OCI-LY7 (cell line): ENCODE data around the gene ANKRD36B.
"Not testable (repeated sequence)": the region's sequence is repeated elsewhere in the genome, so short reads cannot be mapped to it uniquely, and the experiment has no call there.

Experiments
- EZH2phosphoT487 ChIP-seq: fragments of 200-600 bp; sonication (generic); IDR thresholded peaks from 2 replicates; pipeline ENCODE4 v1.6.1; 2018; ENCODE audit warnings: low read depth, borderline replicate concordance, mild to moderate bottlenecking, mixed run types, antibody characterized with exemption, low read length, moderate library complexity, mixed read lengths
- TF ChIP-seq, protein P1 (sequence below): fragments of 200-600 bp; sonication (generic); conservative IDR thresholded peaks from 2 replicates; pipeline ENCODE4 v1.5.1; 2014; ENCODE audit warnings: mild to moderate bottlenecking, antibody characterized with exemption, low read length, moderate library complexity, mixed read lengths

GRCh38 chr2:97523816-97524215 is 65.9 kb downstream of the ANKRD36B start:
- TF ChIP-seq, protein P1, sequence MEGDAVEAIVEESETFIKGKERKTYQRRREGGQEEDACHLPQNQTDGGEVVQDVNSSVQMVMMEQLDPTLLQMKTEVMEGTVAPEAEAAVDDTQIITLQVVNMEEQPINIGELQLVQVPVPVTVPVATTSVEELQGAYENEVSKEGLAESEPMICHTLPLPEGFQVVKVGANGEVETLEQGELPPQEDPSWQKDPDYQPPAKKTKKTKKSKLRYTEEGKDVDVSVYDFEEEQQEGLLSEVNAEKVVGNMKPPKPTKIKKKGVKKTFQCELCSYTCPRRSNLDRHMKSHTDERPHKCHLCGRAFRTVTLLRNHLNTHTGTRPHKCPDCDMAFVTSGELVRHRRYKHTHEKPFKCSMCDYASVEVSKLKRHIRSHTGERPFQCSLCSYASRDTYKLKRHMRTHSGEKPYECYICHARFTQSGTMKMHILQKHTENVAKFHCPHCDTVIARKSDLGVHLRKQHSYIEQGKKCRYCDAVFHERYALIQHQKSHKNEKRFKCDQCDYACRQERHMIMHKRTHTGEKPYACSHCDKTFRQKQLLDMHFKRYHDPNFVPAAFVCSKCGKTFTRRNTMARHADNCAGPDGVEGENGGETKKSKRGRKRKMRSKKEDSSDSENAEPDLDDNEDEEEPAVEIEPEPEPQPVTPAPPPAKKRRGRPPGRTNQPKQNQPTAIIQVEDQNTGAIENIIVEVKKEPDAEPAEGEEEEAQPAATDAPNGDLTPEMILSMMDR = not testable (repeated sequence)
- TF ChIP-seq EZH2phosphoT487 = not testable (repeated sequence)
